Measurements from ENCODE around the gene TROAP.
A peak's percentile ranks its signal among the peaks of the same experiment; 100 is the strongest.

TROAP gene

DNA sequence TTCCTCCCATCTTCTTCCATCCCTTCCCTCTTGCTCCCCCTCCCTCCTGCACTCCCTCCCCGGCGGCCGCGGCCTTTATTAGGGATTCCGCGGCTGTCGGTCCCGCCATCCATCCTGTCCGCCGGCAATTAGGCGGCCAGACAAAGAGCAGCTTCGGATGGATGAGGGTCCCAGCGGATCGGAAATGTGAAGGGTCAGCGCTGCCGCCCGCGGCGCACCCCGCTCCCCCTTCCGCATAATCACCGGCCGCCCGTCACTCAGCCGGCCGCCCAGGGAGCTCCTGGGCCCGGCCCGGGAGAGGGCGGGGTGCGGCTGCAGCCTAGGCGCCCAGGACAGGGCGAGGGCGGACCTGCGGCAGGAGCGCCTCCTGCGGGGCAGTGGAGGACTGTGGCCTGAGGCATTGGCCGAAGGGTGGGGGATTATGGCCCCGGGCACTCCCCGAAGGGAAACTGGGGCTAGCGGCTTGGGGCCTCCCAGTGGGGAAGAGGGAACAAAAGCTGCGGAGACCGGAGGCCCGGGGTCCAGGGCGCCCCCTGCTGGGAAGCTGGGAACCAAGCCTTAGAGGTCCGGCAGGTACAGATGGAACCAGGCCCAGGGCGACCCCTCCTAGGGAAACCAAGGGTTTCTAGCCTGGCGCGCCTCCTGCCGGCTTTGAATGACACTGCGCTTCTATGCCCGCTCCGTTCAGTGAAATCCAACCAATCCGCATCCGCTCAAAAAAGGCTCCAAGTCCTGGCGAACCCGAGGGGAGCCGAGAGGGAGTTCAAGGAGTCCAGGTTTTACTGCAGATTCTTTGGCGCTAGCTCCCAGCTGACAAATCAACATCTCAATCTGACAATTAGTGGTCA is 19.2 kb downstream of the TROAP start:
- peak; percentile 54 for DNase-seq (ENCODE audit: low read depth)

DNA sequence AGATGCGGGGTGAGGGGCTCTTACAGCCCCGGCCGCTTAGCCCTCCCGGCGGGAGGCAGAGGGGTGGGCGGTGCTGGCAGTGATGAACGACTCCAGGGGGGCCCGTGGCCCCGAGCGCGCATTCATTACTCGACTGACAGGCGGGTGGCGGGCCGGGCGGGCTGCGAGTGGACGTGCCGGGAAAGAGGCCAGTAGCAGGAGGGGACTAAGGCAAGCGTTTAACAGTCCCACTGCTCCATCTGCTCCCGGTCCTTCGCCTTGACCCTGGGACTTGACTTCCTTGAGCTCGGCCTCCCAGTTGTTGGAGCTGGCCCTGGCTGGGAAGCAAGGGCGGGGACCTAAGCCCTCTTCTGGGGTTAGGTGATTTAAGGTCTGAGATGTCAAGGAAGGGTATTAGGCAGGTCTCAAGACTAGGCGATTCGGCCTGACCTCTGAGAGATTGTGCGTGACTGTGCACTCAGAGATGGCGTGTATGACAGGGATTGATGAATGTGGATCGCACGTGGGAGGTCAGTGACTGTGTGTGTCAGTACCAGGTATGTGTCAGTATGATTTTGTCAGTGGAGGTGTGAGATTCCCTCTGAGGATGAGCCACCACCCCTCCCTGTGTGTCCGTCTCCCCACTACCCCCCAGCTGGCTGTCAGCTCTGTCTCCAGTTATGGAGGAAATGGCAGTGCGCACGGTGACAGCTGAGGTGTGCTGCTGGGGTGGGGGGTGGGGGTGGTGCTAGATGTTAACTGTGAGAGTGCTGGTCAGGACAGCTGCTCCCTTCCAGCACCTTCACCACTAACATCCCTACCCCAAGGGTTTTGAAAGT is 20.1 kb downstream of the TROAP start:
- DNase-seq (ENCODE audit: low read depth) = no peak

DNA sequence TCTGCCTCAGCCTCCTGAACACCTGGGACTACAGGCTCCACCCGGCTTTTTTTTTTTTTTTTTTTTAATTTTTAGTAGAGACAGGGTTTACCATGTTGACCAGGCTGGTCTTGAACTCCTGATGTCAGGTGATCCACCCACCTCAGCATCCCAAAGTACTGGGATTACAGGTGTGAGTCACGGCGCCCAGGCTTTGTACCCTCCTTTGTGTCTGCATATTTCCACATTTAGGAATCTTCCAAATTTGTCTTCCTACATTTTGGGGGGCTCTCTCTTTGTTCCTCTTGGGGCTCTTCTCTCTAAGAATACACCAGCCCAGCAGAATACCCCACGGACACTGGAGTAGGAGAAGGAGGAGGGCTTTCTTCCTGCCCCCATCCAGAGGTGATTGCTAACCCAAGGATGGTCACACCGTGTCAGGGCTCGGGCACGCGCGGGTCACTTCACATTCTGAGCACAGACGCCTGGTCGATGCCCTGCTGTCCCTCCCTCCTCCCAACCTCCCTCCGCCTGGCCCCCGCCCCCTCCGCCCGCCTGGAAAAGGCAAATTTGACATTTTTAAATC is 21.5 kb downstream of the TROAP start:
- no peak for DNase-seq (ENCODE audit: low read depth)

DNA sequence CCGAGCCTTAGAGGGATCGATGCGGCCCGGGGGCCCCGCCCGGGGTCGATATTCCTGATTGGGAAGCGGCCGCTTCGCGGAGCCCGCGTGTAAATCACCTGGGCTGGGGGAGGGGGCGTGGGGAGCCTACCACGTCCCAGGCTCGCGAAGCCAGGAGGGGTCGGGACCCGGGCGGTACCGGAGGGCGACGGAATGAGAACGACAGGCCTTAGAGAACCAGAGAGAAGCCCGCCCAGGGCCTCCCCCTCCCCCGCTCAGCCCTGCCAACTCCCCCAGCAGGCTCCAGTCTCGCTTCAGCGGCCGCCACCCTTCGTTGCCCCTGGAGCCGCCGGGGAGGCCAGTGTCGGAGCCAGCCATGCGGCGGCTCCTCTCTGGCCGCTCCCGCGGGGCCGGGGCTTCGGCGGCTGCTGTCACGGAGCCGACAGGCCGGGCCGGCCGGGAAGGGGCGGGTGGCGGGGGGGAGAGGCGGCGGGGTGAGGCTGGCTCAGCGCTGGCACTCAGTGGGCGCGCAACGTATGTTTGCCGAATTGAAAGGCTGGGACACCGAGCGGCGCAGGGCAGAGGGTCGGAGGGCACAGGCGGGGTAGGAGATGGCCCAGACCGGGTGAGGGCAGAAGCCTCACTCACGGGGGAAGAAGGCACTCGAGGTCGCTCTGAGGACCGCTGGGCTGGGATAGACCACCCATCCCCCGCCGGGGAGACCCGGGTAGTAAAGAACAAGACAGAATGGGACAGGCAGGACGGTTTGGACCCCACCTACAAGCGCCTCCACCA is 22.2 kb downstream of the TROAP start:
- no peak for DNase-seq (ENCODE audit: low read depth)

DNA sequence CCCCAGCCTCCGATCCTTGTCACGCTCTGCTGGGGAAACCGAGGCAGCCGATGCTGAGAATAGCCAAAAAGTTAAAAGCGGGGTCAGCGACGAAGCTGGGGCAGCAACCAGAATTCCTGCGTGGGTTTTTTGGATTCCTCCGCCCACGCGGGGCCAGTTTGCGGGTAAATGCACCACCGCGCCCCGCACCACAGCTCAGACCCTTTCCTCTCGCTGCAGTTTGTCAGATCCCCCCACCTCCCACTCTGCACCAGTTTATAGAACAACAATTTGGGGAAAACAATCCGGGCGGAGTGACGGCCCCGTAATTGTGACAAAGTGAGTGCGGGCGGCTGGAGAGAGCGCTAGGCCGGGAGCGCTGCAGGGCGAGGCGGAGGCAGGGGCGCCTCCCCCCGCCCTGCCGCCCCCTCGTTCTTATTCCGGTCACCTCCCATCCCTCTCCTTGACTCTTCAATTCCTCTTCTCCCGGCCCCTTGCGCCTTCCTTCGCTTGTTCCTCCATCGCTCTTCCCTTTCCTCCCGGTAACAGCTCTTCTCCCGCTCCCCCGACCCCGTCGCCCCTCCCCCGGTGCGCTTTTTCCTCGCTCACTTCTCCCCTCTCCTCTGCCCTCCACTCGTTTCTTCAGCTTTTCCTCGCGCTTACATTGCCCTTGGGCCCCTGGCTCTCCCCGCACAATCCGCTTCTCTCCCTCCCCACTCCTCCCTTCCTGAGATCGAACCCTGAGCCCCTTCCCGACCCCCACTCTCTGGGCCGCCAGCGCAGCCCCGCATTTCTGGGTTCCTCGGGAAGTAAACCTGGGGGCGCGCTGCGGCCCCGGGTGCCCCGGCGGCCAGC is 23.0 kb downstream of the TROAP start:
- no peak for DNase-seq (ENCODE audit: low read depth)

DNA sequence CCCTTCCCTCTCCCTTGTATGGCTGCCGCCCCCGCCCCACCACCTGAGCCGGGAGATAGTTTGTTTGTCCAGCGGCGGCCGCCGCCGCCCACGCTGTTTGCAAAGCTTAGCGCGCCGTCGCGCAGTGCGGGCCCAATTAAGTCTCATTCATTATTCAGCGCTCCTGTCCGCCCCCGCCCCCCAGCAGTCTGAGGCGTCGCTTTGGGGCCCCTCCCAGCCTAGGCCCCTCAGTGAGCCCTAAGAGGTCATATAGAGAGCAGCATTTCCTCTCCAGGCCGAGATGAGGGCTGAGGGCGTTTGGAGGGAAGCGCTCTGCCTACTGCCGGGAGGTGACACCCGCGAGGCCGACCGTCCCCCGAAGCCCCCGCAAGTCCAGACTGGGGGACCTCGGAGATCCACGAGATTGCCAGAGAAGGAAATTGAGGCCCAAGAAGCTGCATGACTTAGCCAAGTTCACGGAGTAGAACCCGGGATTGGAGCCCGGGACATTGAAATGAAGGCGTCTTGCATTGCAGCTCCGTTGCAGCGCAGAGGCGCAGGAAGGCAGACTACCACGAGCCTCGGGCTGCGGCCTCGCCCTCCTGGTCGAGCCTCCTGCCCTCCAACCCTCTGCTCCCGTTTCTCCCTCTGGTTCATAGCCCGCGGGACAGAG is 23.7 kb downstream of the TROAP start, which contains the start of gene DNAJC22:
Gene DNAJC22, plus strand, starts transcription at position 230 of the 652 bp plus-strand sequence. CDS start 1,985 bp downstream, outside the sequence.
- no peak for DNase-seq (ENCODE audit: low read depth)

DNA sequence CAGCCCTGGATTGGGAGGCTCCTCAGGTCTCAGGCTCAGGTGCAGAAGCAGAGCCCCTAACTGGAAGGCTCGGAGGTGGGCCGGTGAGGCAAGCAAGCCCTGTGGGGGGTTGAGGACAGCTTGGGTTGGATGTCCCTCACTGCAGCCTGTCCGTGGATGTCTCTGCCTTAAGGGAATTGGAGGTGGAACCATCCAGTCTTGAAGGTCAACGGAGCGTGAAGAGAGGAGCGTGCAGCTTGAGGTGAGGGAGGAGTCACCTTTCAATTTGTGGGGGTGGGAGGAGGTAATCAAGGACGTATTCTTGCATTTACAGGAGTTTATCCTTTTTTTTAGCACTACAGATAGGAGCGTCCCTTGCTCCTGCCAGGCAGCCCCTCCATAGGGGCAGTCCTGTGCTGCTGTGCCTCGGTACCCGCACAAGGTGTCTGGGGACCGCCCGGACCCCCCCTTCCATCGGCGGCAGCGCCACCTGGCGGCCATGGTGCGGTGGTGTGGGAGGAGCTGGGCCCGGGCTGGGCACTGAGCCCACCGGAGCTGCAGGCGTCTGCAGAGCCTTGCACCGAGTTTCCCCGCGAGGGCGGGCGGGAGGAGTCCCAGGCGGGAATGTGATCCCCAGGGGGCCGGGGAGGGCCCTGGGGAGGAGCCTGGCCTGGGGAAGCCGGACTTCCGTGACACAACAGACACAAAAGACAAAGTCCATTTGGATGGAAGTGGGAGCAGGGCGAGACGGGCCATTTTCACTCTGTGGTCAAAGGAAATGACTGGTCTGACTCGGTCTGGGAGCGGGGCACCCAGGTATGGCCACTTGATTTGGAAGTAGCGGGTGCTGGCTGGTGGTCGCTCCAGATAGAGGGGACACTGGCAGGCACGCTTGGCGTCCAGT is 24.5 kb downstream of the TROAP start:
- peak; percentile 64 for DNase-seq (ENCODE audit: low read depth)

DNA sequence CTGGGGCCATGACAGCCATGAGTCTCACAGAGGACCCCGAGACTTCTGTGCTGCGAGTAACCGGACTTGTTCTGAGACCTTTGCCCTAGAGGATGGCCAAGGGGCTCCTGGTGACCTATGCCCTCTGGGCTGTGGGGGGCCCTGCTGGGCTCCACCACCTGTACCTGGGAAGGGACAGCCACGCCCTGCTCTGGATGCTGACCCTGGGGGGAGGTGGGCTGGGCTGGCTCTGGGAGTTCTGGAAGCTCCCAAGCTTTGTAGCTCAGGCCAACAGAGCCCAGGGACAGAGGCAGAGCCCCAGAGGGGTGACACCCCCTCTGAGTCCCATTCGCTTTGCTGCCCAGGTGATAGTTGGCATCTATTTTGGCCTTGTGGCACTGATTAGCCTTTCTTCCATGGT is 25.7 kb downstream of the TROAP start:
- DNase-seq (ENCODE audit: low read depth) = no peak

DNA sequence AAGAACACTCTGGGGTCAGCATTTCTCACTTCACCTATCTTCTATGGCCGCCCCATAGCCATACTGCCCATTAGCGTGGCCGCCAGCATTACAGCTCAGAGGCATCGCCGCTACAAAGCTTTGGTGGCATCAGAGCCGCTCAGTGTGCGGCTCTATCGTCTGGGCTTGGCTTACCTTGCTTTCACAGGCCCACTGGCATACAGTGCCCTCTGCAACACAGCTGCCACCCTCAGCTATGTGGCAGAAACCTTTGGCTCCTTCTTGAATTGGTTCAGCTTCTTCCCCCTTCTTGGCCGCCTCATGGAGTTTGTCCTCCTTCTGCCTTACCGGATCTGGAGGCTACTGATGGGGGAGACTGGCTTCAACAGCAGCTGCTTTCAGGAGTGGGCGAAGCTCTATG is 26.2 kb downstream of the TROAP start:
- DNase-seq (ENCODE audit: low read depth) = no peak

DNA sequence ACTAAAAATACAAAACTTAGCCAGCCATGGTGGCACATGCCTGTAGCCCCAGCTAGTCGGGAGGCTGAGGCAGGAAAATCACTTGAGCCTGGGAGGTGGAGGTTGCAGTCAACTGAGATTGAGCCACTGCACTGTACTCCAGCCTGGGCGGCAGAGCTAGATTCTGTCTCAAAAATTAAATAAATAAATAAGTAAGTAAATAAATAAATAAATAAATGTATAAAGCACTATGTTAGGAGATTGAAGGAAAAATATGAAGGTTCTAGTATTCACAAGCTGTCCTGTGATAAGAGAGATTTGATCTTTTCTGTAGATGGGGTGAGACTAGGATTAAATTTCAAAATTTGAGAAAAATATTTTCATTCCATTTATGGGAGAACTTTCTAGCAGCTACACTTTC is 29.3 kb downstream of the TROAP start:
- DNase-seq (ENCODE audit: low read depth) = no peak

DNA sequence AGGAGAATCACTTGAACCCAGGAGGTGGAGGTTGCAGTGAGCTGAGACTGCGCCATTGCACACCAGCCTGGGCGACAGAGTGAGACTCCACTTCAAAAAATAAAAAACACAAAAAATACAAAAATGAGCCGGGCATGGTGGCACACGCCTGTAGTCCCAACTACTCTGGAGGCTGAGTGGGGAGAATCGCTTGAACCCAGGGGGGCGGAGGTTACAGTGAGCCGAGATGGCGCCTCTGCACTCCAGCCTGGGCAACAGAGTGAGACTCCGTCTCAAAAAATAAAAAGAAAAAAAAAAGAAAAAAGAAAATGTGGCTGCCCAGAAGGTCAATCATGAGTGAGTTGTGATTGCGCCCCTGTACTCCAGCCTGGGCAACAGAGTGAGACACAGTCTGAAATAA is 32.9 kb downstream of the TROAP start:
- no peak for DNase-seq (ENCODE audit: low read depth)

DNA sequence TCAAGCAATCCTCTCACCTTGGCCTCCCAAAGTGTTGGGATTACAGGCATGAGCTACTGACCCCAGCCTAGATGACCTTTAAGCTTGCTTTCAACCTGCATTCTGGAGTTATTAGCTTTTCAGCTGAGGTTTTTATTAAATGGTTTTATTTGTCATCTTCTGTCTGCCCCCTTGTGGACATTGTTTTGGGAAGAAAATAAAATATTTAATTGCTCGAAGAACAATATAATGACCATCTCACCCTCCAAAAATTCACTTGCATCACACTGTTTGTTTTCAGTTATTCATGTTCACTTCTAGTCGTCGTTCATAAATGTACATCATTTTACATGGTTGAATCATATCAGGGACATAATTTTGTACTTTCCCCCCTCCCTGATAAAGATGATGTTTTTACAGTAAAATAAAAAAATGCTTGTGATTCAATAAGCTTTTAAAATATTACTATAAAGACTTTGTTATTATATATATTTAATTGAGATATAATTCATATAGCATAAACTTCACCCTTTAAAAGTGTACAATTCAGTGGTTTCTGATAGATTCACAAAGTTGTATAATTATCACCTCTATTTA is 34.1 kb downstream of the TROAP start:
- DNase-seq (ENCODE audit: low read depth) = no peak

DNA sequence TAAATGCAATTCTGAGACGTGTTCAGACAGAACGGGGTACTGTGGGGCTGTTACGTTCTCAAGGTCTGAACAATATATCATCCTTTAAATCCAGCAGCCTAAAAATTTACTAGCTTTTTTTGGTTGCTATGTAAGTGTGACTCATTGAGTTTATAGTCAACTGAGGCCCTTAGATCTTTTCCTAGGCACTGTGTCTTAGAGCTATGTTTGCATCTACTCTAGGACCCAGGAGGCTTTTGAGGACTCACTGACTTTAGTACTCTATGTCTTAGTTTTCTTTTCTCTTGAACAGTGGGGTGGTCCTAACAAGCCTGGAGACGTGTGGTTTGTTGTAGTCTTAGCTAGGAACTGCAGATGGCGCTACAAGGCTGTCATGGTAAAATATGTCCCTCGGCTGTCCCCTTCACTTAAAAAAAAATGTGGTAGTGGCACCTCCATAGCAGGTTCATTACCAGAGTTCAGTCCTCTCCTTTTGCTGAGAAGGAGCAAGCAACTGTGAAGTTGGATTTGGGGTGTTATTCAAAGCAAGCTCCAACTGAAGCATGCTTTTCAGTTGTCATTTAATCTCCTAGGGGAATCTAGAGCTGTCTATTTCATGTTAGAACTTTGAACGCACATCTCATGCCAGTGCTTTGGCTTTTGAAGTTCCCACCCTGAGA is 35.6 kb downstream of the TROAP start:
- no peak for DNase-seq (ENCODE audit: low read depth)

DNA sequence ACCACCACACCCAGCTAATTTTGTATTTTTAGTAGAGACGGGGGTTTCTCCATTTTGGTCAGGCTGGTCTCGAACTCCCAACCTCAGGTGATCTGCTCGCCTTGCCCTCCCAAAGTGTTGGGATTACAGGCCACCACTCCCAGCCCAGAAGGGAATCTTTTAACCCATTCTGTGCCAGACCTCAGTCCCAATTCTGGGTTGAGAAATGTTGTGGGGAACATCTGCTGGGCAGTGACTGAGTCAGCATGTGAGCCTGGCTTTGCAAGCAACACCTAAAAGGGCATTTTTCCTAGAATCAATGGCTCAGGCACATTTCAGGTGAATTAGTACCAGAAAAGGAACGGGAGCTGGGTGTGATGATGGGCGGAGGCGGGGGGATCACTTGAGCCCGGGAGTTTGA is 36.6 kb downstream of the TROAP start:
- no peak for DNase-seq (ENCODE audit: low read depth)

DNA sequence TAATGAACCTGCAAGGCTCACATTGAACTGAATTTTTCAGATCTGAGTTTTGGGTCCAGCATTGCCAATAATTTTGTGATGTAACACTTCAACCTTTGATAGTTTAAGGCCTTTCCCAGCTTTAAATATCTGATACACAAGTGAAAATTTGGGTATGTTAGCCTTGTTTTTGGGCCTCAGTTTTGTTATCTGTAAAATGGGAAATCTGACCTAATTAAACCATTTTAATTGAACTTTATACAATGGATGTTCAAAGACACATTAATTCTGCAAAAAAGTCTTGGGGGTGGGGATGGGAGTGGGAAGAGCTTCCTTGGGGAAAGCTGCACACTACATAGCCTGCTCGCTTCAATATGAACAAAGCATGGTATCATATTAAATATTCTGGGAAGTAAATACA is 39.0 kb downstream of the TROAP start:
- no peak for DNase-seq (ENCODE audit: low read depth)

DNA sequence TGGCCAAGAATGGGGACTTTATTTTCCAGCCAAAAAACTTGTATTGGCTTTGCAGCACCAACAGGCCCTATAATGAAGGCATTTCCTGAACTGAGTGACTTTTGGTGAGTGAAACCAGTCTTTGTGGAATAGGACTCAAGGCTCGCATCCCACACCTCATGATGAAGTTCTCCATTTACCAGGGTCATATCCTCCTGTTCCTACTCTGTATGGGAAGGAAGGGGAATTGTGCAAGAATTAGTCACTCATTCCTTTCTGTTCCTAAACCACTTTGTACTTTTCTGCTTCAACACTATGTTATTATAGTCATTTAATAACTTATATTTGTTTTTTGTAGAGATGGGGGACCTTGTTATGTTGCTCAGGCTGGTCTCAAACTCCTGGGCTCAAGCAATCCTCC is 41.9 kb downstream of the TROAP start:
- DNase-seq (ENCODE audit: low read depth) = no peak

DNA sequence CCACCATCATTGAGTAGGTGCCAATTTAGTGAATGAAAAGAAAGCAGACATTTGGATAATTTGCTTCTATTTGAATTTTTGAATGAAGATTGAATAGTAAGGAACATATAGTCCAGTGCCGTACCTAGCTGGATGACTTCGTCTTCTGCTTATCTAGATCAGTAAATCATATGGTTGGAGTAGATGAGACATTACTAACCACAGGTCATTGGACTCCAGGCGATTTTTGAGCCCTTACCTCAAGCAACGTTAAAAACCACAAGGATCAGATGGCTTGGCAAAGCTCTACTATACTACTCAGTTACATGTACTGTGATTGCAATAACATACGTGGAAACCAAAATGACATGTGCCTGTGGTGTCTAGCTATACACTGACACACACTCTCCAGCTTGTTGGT is 42.5 kb downstream of the TROAP start:
- no peak for DNase-seq (ENCODE audit: low read depth)

DNA sequence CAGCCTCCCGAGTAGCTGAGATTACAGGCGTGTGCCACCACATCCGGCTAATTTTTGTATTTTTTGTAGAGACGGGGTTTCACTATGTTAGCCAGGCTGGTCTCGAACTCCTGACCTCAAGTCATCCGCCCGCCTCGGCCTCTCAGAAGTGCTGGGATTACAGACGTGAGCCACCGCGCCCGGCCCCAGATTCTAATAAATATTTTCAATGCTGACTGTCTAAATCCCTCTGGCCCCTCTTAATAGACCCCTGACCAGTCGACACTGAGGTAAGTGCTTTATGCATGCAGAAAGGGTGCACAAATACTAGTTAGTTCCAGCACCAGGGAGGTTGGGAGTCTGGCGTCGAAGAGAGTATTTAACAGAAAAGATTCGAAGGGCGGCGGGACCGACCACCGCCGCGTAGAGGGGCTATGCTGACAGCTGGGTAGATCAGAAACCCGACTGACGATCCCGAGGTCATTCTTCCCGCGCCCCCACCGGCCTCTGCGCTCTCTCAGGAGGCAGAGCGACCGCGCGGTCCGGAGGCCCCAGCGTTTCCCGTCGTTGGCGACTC is 43.1 kb downstream of the TROAP start:
- no peak for DNase-seq (ENCODE audit: low read depth)
